ENCODE measurements around the gene FGF14. TPM values are rescaled to one million over a fixed set of nuclear protein-coding genes. Genes with fewer than 3 reads are reported as not detected.
A peak's percentile ranks its signal among the peaks of the same experiment; 100 is the strongest.

FGF14 gene
- total RNA-seq, 1 donor from 2014 or later: 2.9 TPM

DNA sequence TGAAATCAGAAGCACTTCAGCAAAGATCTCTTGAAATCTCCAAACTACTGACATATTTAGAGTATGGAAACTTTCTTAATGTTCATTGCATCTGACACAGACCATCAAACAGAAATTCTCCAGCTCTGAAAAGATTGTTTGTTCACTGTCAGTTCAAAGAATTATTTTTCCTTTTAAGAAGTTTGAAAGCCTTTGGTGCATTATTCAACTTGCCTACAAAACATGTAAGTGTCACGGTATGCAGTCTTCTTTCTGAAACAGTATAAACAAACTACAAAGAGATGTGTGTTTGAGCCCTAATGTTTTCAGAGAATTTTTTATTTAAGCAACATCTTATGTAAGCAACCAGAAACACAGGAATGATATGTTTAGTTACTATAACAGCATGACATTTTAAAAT is 125.4 kb downstream of the FGF14 start:
- Histone ChIP-seq H3K36me3 (no peaks in the 10 kb centered on the region), H3K9me3 (replicated peaks) (no peaks in the 10 kb centered on the region), H3K4me3 (no peak overlapping the region), H3K27me3 (ENCODE audit: low read depth) (no peaks in the 10 kb centered on the region), H3K4me1 (no peaks in the 10 kb centered on the region), H3K27ac (replicated peaks) (no peak overlapping the region)
- intact Hi-C loops (cut with micrococcal nuclease): no loop called here
- TF ChIP-seq, protein P1, sequence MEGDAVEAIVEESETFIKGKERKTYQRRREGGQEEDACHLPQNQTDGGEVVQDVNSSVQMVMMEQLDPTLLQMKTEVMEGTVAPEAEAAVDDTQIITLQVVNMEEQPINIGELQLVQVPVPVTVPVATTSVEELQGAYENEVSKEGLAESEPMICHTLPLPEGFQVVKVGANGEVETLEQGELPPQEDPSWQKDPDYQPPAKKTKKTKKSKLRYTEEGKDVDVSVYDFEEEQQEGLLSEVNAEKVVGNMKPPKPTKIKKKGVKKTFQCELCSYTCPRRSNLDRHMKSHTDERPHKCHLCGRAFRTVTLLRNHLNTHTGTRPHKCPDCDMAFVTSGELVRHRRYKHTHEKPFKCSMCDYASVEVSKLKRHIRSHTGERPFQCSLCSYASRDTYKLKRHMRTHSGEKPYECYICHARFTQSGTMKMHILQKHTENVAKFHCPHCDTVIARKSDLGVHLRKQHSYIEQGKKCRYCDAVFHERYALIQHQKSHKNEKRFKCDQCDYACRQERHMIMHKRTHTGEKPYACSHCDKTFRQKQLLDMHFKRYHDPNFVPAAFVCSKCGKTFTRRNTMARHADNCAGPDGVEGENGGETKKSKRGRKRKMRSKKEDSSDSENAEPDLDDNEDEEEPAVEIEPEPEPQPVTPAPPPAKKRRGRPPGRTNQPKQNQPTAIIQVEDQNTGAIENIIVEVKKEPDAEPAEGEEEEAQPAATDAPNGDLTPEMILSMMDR (IDR thresholded peaks at IDR 0.05; ENCODE audit: borderline replicate concordance): no peak
- DNase-seq: no peak

DNA sequence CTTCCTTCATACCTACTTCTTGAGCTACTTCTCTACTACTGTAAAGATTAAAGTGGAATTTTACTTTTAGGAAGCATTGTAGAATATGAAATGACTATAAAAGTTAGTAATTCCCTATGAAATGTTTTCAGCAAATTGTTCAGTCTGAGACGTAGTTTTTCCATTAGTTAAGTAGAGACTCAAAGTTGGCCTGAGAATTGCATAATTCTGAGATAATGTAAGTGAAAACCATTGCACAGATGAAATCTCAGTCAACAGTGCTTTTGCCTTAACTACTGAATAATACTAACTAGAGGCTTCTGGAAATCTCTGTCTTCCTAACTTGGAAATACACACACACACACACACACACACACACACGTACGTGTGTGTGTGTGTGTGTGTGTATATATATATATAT is 125.9 kb downstream of the FGF14 start:
- Histone ChIP-seq H3K27ac (replicated peaks) (peak overlapping the region; percentile 47), H3K4me1 (no peaks in the 10 kb centered on the region), H3K27me3 (ENCODE audit: low read depth) (no peaks in the 10 kb centered on the region), H3K4me3 (no peak overlapping the region), H3K36me3 (no peaks in the 10 kb centered on the region), H3K9me3 (replicated peaks) (no peaks in the 10 kb centered on the region)
- intact Hi-C loops (cut with micrococcal nuclease): no loop called here
- TF ChIP-seq, protein P1 (IDR thresholded peaks at IDR 0.05; ENCODE audit: borderline replicate concordance): no peak
- no peak for DNase-seq

DNA sequence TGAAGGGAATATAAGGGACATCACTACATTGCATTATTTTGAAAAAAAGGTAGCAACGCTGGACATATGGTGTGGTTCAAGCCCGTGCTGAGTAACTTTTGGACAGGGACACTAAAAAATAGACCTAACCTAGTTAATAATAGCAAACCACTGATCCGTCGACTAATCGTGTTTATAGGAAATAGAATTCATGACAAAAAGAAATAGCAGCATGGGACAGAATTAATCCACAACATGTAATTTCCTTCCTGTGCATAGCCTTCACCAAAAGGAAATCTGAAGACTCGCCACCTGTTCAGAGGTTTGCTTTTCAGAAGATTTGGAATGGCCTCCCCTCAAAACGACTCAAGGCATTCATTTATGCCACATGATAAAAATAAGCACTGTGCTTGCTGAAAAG is 128.7 kb downstream of the FGF14 start:
- intact Hi-C loops (cut with micrococcal nuclease): no loop called here
- TF ChIP-seq, protein P1 (IDR thresholded peaks at IDR 0.05; ENCODE audit: borderline replicate concordance): no peak
- H3K4me1 ChIP-seq: no peaks in the 10 kb centered on the region
- no peaks in the 10 kb centered on the region for H3K36me3 ChIP-seq
- H3K4me3 ChIP-seq: no peak overlapping the region
- H3K27me3 ChIP-seq (ENCODE audit: low read depth): no peaks in the 10 kb centered on the region
- no peak for DNase-seq
- no peak overlapping the region for H3K27ac ChIP-seq (replicated peaks)
- H3K9me3 ChIP-seq (replicated peaks): peaks cover 5% of the 10 kb centered on the region

DNA sequence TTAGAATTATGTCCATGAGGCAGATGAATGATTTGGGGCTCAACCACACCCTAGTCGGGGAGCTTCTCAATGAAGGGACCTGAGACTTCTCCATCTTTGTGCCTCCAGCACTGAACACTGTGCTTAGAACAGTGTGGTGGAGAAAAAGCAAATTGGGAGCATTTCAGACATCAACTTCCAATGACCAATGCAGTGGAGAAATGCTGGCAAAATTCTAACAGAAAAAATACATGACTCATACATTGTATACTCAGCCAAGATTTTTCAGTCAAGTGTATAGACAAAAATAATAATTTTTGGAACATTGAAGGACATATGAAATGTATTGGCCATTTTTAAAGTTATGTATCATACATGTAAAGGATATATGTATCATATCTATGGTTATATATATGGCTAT is 134.7 kb downstream of the FGF14 start:
- no peak overlapping the region for H3K4me3 ChIP-seq
- intact Hi-C loops (cut with micrococcal nuclease): no loop called here
- no peak for DNase-seq
- H3K27ac ChIP-seq (replicated peaks): no peak overlapping the region
- no peaks in the 10 kb centered on the region for H3K4me1 ChIP-seq
- TF ChIP-seq, protein P1 (IDR thresholded peaks at IDR 0.05; ENCODE audit: borderline replicate concordance): no peak
- H3K9me3 ChIP-seq (replicated peaks): peaks cover 16% of the 10 kb centered on the region
- H3K27me3 ChIP-seq (ENCODE audit: low read depth): no peaks in the 10 kb centered on the region
- no peaks in the 10 kb centered on the region for H3K36me3 ChIP-seq

DNA sequence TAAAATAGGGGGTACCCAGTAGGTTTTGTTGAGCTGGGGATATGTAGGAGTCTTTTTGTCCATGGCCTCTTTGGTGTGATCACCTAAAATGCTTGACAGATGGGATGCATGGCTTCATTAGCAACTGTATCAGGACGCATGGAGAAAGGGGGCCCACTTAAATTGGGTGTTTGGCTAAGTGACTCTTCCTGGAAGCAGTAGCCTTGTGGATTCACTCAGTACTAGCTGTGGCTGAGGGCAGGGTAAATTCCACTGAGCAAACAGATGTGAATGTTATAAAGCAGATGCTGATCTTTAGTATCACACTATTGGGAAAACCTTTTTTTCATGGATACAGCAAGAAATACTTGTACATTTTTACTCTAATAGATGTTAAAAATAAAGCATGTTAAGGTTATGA is 140.0 kb downstream of the FGF14 start:
- peaks cover 7% of the 10 kb centered on the region for H3K9me3 ChIP-seq (replicated peaks)
- no peaks in the 10 kb centered on the region for H3K4me1 ChIP-seq
- TF ChIP-seq, protein P1 (IDR thresholded peaks at IDR 0.05; ENCODE audit: borderline replicate concordance): no peak
- no peak for DNase-seq
- intact Hi-C loops (cut with micrococcal nuclease): no loop called here
- H3K36me3 ChIP-seq: no peaks in the 10 kb centered on the region
- H3K4me3 ChIP-seq: no peak overlapping the region
- H3K27ac ChIP-seq (replicated peaks): no peak overlapping the region
- no peaks in the 10 kb centered on the region for H3K27me3 ChIP-seq (ENCODE audit: low read depth)

DNA sequence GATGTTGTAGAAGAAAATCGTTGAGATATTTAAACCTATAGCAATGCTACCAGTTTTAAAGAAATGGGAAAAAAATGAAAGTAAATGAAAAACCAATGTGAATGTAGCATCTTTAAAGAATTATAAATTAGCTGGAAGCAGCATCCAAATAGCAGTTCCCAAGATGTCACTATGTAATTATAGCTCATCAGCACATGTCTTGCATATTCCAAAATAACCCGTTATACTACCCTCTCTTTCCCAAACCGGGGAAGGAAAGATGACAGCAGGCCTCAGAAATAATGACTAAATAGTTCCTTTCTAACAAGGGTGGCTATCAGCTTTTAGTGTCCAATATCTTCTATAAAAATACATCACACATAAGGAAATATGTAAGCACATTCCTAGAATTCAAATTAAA is 140.5 kb downstream of the FGF14 start:
- intact Hi-C loops (cut with micrococcal nuclease): no loop called here
- TF ChIP-seq, protein P1 (IDR thresholded peaks at IDR 0.05; ENCODE audit: borderline replicate concordance): no peak
- Histone ChIP-seq H3K4me1 (no peaks in the 10 kb centered on the region), H3K9me3 (replicated peaks) (peaks cover 7% of the 10 kb centered on the region), H3K27me3 (ENCODE audit: low read depth) (no peaks in the 10 kb centered on the region), H3K27ac (replicated peaks) (no peak overlapping the region), H3K36me3 (no peaks in the 10 kb centered on the region), H3K4me3 (no peak overlapping the region)
- no peak for DNase-seq
